Measurements from ENCODE around the gene KIAA1549.
"Not testable (repeated sequence)": the region's sequence is repeated elsewhere in the genome, so short reads cannot be mapped to it uniquely, and the experiment has no call there.

Gene KIAA1549

GRCh38 chr7:138941545-138941944, 39.6 kb downstream of the KIAA1549 start:
- DNase-seq = no peak

- not testable (repeated sequence) for DNase-seq
Observed at GRCh38 chr7:138940602-138941001, 40.6 kb downstream of the KIAA1549 start.

DNA sequence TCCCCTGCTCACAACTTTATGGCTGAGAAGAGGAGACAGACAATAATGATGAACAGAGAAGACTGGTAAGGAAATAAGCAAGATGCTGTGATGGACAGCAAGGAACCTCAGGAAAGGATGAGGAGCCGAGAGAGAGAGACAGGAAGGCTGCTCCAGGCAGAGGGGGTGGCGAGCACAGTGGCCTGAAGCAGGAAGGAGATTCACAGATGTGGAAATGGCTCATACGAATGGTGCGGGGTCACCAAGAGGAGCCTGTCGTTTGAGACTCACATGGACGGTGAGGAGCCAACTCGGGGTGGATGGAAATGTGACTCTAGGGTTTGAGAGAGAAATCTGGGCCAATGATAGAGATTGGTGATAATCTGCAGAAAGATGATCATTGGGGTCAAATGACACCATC, 43.7 kb downstream of the KIAA1549 start:
- DNase-seq = no peak

GRCh38 chr7:138935465-138936011, 45.7 kb downstream of the KIAA1549 start:
- DNase-seq = peak; percentile 17

DNA sequence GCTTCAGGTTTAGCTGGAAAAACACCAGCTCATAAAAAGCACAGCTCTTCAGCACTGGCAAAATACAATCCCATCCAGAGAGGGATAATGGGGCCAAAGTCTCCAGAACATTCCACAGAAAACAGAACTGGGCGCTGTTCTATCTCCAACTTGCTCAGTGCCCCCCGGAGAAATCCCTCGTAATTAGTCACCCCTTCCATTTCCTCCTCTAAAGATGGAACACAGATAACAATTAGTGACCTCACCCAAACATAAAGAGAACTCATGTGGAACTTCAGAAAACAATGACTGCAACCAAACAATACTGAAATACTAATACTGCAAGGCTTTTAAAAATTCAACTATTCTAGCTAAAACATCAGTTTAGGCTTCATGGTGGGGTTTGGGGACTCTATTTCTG, 46.3 kb downstream of the KIAA1549 start:
- no peak for DNase-seq

GRCh38 chr7:138934367-138934766, 46.8 kb downstream of the KIAA1549 start:
- no peak for DNase-seq

- no peak for DNase-seq
Observed at GRCh38 chr7:138932870-138933269, 48.3 kb downstream of the KIAA1549 start.

DNA sequence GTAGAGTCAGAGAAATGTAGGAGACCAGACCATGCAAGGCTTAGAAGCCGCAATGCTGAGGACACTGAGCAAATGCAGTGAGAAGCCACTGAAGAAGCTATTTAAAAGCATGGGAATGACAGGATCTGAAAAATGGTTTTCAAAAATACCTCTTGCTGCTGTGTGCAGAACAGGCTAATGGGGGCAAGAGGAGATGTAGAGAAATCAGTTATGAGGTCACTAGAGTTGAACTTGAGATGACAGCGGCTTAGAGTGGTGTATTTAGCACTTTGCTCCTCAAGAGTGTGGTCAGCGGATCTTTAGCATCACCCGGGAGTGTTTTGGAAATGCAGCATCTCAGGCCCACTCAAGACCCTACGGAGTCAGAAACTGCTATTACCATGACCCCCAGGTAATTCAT, 48.8 kb downstream of the KIAA1549 start:
- no peak for DNase-seq

DNA sequence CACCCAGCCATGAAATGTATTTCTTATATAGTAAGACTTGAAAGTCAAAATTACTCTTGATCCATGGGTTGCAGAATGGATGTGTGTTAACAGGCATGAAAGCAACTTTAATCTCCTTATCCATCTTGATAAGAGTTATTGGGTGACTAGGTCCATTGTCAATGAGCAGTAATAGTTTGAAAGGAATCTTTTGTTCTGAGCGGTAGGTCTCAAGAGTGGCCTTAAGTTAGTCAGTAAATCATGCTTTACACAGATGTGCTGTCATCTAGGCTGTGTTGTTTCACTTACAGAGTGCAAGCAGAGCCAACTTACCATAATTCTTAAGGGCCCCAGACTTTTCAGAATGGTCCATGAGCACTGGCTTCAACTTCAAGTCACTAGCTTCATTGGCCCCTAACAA, 51.2 kb downstream of the KIAA1549 start:
- DNase-seq = no peak

DNA sequence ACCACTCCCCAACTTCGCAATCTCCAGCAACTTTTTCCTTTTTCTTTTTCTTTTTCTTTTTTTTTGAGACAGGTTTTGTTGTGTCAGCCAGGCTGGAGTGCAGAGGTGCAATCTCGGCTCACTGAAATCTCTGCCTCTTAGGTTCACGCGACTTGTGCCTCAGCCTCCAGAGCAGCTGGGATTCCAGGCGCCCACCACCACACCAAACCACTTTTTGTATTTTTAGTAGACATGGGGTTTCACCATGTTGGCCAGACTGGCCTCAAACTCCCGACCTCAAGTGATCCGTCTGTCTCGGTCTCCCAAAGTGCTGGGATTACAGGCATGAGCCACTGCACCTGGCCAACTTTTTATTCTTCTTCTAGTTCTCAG, 55.0 kb downstream of the KIAA1549 start:
- no peak for DNase-seq

- DNase-seq = no peak
Observed at GRCh38 chr7:138924501-138925225, 56.5 kb downstream of the KIAA1549 start.

GRCh38 chr7:138921277-138921676, 59.9 kb downstream of the KIAA1549 start:
- DNase-seq = no peak

DNA sequence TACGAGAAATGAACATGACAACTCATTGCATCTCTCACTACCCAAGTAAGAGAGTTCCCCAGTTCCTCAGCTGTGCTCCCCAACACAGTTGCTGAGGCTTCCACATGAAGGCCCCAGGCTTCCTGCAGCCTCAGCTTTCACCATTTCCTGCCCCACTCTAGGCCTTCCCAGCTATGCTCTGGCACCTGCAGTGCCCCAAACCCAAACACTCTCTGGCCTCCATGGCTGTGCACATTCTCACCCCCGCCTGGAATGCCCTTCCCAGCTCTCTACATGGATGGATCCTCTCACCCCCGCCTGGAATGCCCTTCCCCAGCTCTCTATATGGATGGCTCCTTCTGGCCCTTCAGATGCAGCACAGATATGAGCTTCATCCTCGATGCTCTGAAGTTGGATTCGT, 61.3 kb downstream of the KIAA1549 start:
- DNase-seq = no peak

DNA sequence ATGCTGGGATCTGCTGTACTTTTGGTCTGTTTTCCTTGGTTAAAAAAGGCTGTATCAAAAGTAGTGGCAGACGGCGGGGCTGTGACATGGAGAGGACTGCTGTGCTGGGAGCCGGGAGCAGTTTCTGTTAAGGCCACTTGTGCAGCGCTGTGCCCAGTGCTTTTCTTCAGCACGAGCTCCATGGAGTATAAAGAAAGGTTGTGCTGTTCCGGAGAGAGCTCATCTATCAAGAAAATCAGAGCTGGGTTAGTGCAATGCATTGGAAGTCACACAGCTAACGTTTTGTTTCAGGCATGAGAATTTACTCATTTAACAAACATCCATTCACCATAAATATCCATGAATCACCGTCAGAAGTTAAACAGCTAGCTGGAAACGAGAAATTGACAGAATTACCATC, 62.0 kb downstream of the KIAA1549 start:
- DNase-seq = no peak

DNA sequence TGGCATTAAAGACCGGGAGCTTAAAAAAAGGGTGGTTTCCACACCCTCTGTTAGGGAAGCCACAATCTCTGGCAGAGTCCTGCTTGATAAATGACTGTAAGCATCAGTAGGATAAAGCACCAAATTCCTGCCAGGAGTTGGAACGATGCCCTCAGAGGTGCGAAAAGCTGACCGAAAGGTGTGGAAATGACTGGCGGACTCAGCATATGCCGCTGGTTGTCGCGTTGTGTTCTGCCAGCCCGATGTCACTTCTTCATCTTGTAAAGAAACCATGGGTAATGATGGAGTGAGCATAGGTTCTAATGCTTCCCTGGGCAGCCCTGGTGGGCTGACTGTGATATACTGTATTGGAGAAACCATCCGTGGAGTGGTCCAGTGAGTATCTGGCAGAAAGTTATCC, 62.4 kb downstream of the KIAA1549 start:
- DNase-seq = no peak

DNA sequence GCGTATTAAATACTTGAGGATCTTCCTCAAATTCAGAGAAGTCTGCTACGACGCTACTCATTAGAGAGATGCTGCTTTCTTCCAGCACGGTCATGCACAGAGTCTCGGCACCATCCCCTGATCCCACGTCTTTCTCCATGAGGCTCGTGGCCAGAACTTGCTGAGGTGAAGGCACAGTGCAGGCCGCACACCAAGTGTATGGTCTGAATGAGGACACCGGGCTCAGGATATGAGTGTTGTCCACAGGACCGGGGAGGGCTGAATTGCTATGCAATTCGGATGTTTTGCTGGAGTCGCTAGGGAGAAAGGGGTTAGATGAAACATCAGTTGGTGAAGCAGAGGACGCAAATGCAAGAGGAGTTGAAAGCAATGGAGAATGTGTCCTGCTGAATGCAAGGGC, 63.0 kb downstream of the KIAA1549 start:
- no peak for DNase-seq

DNA sequence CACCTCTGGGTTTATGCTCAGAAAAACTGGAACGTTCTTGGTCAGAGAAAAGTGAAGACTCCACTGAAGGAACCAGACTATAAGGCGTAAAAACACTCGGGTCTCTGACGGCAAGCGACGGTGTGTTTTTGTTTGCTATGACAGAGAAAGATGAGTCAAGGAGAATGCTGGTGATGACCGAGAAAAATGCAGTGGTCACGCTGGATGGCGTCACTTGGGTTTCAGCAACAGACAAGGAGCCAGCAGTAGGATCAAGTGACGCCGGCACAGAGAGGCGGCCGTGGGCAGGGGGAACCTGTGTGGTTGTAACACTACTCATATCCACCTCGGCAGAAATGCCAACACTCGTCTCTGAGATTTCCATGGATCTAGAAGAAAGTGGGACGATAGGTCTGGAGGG, 63.4 kb downstream of the KIAA1549 start:
- no peak for DNase-seq

DNA sequence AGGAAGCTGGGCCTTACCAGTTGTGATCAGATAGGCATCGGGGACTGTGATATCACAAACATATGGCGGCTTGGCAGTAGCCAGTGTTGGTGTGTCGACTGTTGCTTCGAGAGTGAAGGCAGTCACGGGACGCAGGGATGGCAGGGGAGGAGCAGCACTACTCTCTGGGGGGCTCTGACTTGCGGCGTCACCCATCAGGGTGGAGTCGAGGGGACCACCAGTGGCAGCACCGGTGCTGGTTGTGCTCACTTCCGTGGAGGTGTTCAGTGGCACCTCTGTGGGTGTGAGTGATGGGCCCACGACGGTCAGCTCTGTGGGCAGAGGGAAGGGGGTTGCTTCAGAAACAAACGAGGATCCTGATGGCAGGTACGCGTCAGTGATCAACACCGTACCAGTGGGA, 64.5 kb downstream of the KIAA1549 start:
- DNase-seq = no peak

DNA sequence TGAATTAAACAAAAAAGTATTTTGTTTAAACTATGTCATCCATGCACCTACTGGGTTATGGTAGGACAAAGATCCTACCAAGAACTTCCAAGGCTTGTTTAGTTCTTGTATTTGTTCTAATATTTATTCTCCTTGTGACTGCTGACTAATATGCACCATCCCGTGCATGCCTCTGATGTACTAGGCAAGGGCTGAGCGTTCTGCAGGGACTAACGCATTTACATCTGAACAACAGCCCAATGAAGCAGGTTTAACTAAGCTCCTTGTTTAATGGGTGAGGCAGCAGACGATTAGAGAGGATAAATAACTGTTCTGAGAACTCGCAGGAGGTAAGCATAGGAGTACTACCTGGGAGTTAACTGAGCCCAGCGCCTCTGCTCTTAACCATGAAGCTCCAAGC, 64.9 kb downstream of the KIAA1549 start:
- DNase-seq = no peak

GRCh38 chr7:138913783-138914182, 67.4 kb downstream of the KIAA1549 start:
- no peak for DNase-seq

DNA sequence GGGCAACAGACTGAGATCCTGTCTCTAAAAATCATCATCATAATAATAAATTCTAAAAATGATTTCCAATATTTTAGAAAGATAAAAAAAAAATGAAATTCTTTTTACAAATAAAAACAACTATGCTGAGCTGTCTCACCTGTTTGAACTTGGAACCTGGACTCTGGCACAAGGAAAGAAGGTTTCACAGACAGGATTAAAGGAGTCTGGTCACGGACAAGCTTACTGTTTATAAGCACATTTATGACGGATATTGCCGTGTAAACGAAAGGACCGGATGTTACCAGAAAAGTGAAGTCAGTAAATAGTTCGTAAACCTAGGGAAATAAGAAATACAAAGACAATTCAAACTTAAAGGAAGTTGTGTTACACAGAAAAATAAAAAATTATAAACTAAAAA, 70.2 kb downstream of the KIAA1549 start:
- no peak for DNase-seq

- no peak for DNase-seq
Observed at GRCh38 chr7:138907850-138908249, 73.3 kb downstream of the KIAA1549 start.

DNA sequence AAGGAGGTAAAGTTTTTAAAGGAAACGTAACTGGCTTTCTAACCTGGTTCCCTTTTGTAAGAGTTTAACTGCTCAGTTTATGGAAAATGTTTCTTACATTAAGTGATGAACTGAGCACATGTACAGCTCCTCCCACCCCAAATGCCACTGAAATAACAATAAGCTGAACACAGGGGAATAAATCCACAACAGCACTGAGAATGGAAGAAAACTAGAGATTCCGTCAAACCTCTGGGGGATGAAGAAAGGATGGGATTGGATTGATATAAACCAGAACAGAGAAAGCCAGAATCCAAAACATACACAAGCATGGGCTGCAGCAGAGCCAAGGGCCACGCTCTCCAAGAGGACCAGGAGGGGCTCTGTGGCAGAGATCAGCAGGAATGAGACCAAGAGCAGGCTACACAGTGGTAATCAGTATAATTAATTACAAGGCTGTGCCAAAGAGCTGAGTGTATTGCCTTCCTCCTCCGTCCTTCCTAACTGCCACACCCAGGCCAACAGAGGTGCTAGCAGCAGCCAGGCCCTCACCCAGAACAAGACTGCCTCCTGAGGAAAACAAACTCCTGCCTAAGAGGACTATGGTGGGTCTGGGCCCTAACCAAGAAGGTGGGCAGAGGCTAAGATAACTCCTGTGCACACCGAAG, 73.9 kb downstream of the KIAA1549 start:
- no peak for DNase-seq

GRCh38 chr7:138903859-138904435, 77.2 kb downstream of the KIAA1549 start:
- no peak for DNase-seq
